GM23338 (cell line): ENCODE measurements around the gene RGS17. TPM values are rescaled to one million over a fixed set of nuclear protein-coding genes. Genes with fewer than 3 reads are reported as not detected.

Experiments
- ATAC-seq: fragments of 200-7000 bp; cut with Tn5 transposase; 3 replicates; pipeline ENCODE4 v1.9.1; 2020
- DNase-seq: peaks from one replicate; pipeline ENCODE4 v3.0.0-alpha.2; 2015; ENCODE audit warnings: low spot score
- H2AFZ ChIP-seq: fragments of 200-600 bp; sonication (generic); 2 replicates; pipeline ENCODE4 v1.8.0; 2016; ENCODE audit warnings: antibody characterized with exemption, mild to moderate bottlenecking, moderate library complexity
- H3F3A ChIP-seq: fragments of 200-600 bp; sonication (generic); replicated peaks from 2 replicates; pipeline ENCODE4 v1.8.0; 2017; ENCODE audit warnings: antibody characterized with exemption, mixed run types, low read depth
- H3K27ac ChIP-seq: fragments of 200-600 bp; sonication (generic); 2 replicates; pipeline ENCODE4 v1.6.1; 2016; ENCODE audit warnings: low read depth
- H3K27me3 ChIP-seq: fragments of 200-600 bp; sonication (generic); 2 replicates; pipeline ENCODE4 v1.8.0; 2016; ENCODE audit warnings: mild to moderate bottlenecking, mixed run types, moderate library complexity; ENCODE audit not compliant: insufficient read depth
- H3K36me3 ChIP-seq: fragments of 200-600 bp; sonication (generic); 2 replicates; pipeline ENCODE4 v1.8.0; 2016; ENCODE audit warnings: mild to moderate bottlenecking; ENCODE audit not compliant: insufficient read depth
- H3K4me1 ChIP-seq: fragments of 200-600 bp; sonication (generic); 2 replicates; pipeline ENCODE4 v1.8.0; 2016; ENCODE audit warnings: mild to moderate bottlenecking, moderate library complexity; ENCODE audit not compliant: insufficient read depth
- H3K4me2 ChIP-seq: fragments of 200-600 bp; sonication (generic); 2 replicates; pipeline ENCODE4 v1.7.1; 2017; ENCODE audit warnings: mixed run types
- H3K4me3 ChIP-seq: fragments of 200-600 bp; sonication (generic); 2 replicates; pipeline ENCODE4 v1.6.1; 2016; ENCODE audit warnings: mixed run types
- H3K79me2 ChIP-seq: fragments of 200-600 bp; sonication (generic); replicated peaks from 2 replicates; pipeline ENCODE4 v1.8.0; 2017; ENCODE audit warnings: mild to moderate bottlenecking; ENCODE audit not compliant: insufficient read depth
- H3K9me2 ChIP-seq: fragments of 200-600 bp; sonication (generic); 2 replicates; pipeline ENCODE4 v1.8.0; 2017; ENCODE audit not compliant: insufficient read depth
- H4K20me1 ChIP-seq: fragments of 200-600 bp; sonication (generic); replicated peaks from 2 replicates; pipeline ENCODE4 v1.8.0; 2017; ENCODE audit warnings: mild to moderate bottlenecking; ENCODE audit not compliant: insufficient read depth
- H3K27ac Mint-ChIP-seq: 2 replicates; pipeline ENCODE4 v1.8.0; 2020; ENCODE audit warnings: inconsistent platforms, mild to moderate bottlenecking, moderate library complexity, mixed read lengths
- H3K27me3 Mint-ChIP-seq: 3 replicates; pipeline ENCODE4 v1.8.0; 2022; ENCODE audit warnings: low read depth, mild to moderate bottlenecking, moderate library complexity, mixed read lengths, inconsistent platforms; ENCODE audit not compliant: insufficient read depth, poor library complexity
- H3K36me3 Mint-ChIP-seq: 3 replicates; pipeline ENCODE4 v1.8.0; 2021; ENCODE audit warnings: low read depth, mild to moderate bottlenecking, inconsistent platforms, moderate library complexity, mixed read lengths
- H3K4me1 Mint-ChIP-seq: 3 replicates; pipeline ENCODE4 v1.8.0; 2020; ENCODE audit warnings: mild to moderate bottlenecking, inconsistent platforms, mixed read lengths
- H3K4me3 Mint-ChIP-seq: 3 replicates; pipeline ENCODE4 v1.8.0; 2021; ENCODE audit warnings: moderate library complexity, mild to moderate bottlenecking, inconsistent platforms, mixed read lengths
- H3K9me3 Mint-ChIP-seq: 3 replicates; pipeline ENCODE4 v1.8.0; 2020; ENCODE audit warnings: moderate library complexity, mild to moderate bottlenecking, inconsistent platforms, mixed read lengths
- CREB1 ChIP-seq: fragments of 250-450 bp; sonication (Bioruptor Pico); IDR thresholded peaks from 2 replicates; pipeline ENCODE4 v1.5.0; 2020; ENCODE audit warnings: low read depth, mild to moderate bottlenecking, moderate library complexity
- EZH2 ChIP-seq: fragments of 200-600 bp; sonication (generic); IDR thresholded peaks from one replicate; pipeline ENCODE4 v1.8.0; 2017; ENCODE audit warnings: antibody characterized with exemption, mild to moderate bottlenecking, low read depth; ENCODE audit not compliant: unreplicated experiment
- EZH2phosphoT487 ChIP-seq: fragments of 200-600 bp; sonication (generic); IDR thresholded peaks from one replicate; pipeline ENCODE4 v1.8.1; 2018; ENCODE audit warnings: antibody characterized with exemption; ENCODE audit not compliant: unreplicated experiment
- JUNB ChIP-seq: IDR thresholded peaks from one replicate; pipeline ENCODE4 v1.6.1; 2016; ENCODE audit warnings: antibody characterized with exemption; ENCODE audit not compliant: unreplicated experiment
- NANOG ChIP-seq: IDR thresholded peaks from 2 replicates; pipeline ENCODE4 v1.6.1; 2016; ENCODE audit warnings: antibody characterized with exemption, borderline replicate concordance
- POLR2AphosphoS5 ChIP-seq: IDR thresholded peaks from 2 replicates; pipeline ENCODE4 v1.6.1; 2016; ENCODE audit warnings: antibody characterized with exemption, low read depth
- STAT1 ChIP-seq: IDR thresholded peaks from one replicate; pipeline ENCODE4 v1.6.1; 2016; ENCODE audit warnings: antibody characterized with exemption; ENCODE audit not compliant: unreplicated experiment
- ZNF114 ChIP-seq: fragments of 250-450 bp; sonication (Bioruptor Pico); IDR thresholded peaks from 2 replicates; pipeline ENCODE4 v1.5.0; 2020; ENCODE audit warnings: mild to moderate bottlenecking, moderate library complexity
- ZNF331 ChIP-seq: fragments of 250-450 bp; sonication (Bioruptor Pico); IDR thresholded peaks from 2 replicates; pipeline ENCODE4 v1.5.0; 2020; ENCODE audit warnings: low read depth, mild to moderate bottlenecking, moderate library complexity
- polyA plus RNA-seq: library from polyadenylated mRNA; unstranded; fragments of >200 nt; fragmentation: Nextera tagmentation; extraction: Ambion mirVana; gene quantifications from 2 replicates; pipeline ENCODE4 v1.2.1, GENCODE V29; 2016
- total RNA-seq: library from RNA; depleted of rRNA; stranded (reverse); fragments of >200 nt; shearing (Covaris generic); gene quantifications from 2 replicates; pipeline ENCODE4 v1.2.3, GENCODE V29; 2014
- TF ChIP-seq, protein P1 (sequence below), 2 experiments: fragments of 200-600 bp in 1 of 2; sonication (generic) in 1 of 2; conservative IDR thresholded peaks; 2 replicates each; pipeline versions ENCODE4 v1.5.1 to v1.6.1; 2016 to 2017; ENCODE audit warnings: antibody characterized with exemption in 2 of 2, low read depth in 2 of 2, mild to moderate bottlenecking in 2 of 2, moderate library complexity in 1 of 2
- TF ChIP-seq, protein P2 (sequence below): fragments of 250-450 bp; sonication (Bioruptor Pico); IDR thresholded peaks from 2 replicates; pipeline ENCODE4 v1.5.0; 2020; ENCODE audit warnings: mild to moderate bottlenecking, moderate library complexity
- TF ChIP-seq, protein P3 (sequence below): IDR thresholded peaks from one replicate; pipeline ENCODE4 v1.6.1; 2018; ENCODE audit warnings: antibody characterized with exemption; ENCODE audit not compliant: unreplicated experiment

RGS17 gene
- total and polyA plus RNA-seq, 2 experiments from 2014 or later: 12.1 to 12.3 TPM

DNA sequence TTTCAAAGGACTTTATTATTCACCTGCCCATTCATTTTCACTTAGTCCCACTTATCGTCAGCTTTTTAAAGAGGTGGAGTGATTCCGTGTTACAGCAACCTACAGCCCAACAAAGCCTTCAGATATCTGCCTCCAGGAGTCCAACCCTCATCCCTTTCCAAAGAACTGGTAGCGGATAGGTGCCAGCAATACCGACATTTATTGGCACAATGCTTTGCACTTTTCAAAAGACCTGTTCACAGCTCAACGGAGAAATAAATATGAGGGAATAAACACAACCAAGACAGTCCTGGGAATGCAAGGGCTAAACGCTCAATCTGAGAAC is 127.8 kb downstream of the RGS17 start (continued):
- TF ChIP-seq ZNF114 (no peak), NANOG (no peak)

DNA sequence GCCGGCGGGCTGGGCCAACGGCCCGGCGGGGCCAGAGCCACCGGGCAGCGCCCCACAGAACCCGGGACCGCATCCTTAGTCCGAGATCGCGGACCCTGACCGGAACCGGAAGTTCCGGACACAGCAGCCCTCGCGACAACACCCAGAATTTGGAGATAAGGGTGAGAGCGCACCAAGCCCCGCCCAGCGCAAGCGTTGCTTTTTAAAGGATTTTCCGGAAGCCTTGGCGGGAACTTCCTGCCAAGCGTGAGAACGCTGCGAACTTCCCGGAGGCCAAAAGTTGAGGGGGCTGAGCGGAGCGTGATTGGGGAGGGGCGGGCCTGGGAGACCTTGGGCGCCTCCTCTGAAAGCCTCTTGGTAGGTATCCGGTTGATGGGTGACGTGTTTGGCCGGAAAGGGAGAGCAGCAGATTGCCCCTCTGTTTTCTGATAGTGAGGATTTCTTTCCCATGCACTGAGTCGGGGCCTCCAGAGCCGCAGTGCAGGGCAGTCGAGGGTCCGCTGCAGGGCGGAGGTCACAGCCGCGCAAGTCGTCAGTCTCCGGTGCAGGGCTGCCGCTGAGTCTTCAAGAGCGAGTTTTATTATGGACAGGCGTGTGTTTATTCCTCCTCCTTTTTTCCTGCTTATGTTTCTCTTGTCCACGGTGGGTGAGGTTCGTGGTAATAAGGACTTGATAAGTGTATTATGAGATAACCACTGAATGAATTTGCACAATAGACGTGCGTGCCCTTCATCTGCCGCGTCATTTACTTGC is 128.3 kb downstream of the RGS17 start, which contains the start of gene MTRF1L:
Gene MTRF1L (minus strand): TSS at position 97 of the 753 bp plus-strand sequence. CDS start 24 bp downstream, at position 73.
- H3K4me1 ChIP-seq: peaks cover 10% of the 10 kb centered on the region
- no peaks in the 10 kb centered on the region for H3K27me3 ChIP-seq
- Mint-ChIP-seq H3K36me3 (peaks cover 5% of the 10 kb centered on the region; the same call in 2 of the 3 replicates), H3K4me1 (peaks cover 19% of the 10 kb centered on the region), H3K9me3 (no peaks in the 10 kb centered on the region), H3K4me3 (peak within 1 kb of the TSS; percentile 99), H3K27me3 (no peaks in the 10 kb centered on the region), H3K27ac (peak within 1 kb of the TSS; percentile 98)
- no peaks in the 10 kb centered on the region; the same call in 1 of the 2 replicates for H3K36me3 ChIP-seq
- peak within 1 kb of the TSS; percentile 89 for H3K27ac ChIP-seq
- peaks cover 50% of the 10 kb centered on the region for H3K79me2 ChIP-seq
- no peaks in the 10 kb centered on the region for H3F3A ChIP-seq
- H3K4me2 ChIP-seq: peak within 1 kb of the TSS; percentile 92
- peak; percentile 97 for ATAC-seq
- no peaks in the 10 kb centered on the region for H3K9me2 ChIP-seq
- H4K20me1 ChIP-seq: peaks cover 26% of the 10 kb centered on the region
- peak within 1 kb of the TSS; percentile 93 for H3K4me3 ChIP-seq
- peak; percentile 99 for DNase-seq
- peak within 1 kb of the TSS; percentile 18; the same call in 1 of the 2 replicates for H2AFZ ChIP-seq
- TF ChIP-seq, protein P1, sequence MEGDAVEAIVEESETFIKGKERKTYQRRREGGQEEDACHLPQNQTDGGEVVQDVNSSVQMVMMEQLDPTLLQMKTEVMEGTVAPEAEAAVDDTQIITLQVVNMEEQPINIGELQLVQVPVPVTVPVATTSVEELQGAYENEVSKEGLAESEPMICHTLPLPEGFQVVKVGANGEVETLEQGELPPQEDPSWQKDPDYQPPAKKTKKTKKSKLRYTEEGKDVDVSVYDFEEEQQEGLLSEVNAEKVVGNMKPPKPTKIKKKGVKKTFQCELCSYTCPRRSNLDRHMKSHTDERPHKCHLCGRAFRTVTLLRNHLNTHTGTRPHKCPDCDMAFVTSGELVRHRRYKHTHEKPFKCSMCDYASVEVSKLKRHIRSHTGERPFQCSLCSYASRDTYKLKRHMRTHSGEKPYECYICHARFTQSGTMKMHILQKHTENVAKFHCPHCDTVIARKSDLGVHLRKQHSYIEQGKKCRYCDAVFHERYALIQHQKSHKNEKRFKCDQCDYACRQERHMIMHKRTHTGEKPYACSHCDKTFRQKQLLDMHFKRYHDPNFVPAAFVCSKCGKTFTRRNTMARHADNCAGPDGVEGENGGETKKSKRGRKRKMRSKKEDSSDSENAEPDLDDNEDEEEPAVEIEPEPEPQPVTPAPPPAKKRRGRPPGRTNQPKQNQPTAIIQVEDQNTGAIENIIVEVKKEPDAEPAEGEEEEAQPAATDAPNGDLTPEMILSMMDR (conservative IDR thresholded peaks at IDR 0.05; ENCODE audit: low read depth in 2 of 2): no peak
- TF ChIP-seq EZH2phosphoT487 (no peak), STAT1 (no peak), POLR2AphosphoS5 (peak; percentile 64; the same call in 1 of the 2 replicates), JUNB (no peak), CREB1 (CRISPR knock-in tag) (peak; percentile 67), ZNF114 (no peak), NANOG (no peak), ZNF331 (CRISPR knock-in tag) (no peak), EZH2 (no peak)
- TF ChIP-seq, protein P2, sequence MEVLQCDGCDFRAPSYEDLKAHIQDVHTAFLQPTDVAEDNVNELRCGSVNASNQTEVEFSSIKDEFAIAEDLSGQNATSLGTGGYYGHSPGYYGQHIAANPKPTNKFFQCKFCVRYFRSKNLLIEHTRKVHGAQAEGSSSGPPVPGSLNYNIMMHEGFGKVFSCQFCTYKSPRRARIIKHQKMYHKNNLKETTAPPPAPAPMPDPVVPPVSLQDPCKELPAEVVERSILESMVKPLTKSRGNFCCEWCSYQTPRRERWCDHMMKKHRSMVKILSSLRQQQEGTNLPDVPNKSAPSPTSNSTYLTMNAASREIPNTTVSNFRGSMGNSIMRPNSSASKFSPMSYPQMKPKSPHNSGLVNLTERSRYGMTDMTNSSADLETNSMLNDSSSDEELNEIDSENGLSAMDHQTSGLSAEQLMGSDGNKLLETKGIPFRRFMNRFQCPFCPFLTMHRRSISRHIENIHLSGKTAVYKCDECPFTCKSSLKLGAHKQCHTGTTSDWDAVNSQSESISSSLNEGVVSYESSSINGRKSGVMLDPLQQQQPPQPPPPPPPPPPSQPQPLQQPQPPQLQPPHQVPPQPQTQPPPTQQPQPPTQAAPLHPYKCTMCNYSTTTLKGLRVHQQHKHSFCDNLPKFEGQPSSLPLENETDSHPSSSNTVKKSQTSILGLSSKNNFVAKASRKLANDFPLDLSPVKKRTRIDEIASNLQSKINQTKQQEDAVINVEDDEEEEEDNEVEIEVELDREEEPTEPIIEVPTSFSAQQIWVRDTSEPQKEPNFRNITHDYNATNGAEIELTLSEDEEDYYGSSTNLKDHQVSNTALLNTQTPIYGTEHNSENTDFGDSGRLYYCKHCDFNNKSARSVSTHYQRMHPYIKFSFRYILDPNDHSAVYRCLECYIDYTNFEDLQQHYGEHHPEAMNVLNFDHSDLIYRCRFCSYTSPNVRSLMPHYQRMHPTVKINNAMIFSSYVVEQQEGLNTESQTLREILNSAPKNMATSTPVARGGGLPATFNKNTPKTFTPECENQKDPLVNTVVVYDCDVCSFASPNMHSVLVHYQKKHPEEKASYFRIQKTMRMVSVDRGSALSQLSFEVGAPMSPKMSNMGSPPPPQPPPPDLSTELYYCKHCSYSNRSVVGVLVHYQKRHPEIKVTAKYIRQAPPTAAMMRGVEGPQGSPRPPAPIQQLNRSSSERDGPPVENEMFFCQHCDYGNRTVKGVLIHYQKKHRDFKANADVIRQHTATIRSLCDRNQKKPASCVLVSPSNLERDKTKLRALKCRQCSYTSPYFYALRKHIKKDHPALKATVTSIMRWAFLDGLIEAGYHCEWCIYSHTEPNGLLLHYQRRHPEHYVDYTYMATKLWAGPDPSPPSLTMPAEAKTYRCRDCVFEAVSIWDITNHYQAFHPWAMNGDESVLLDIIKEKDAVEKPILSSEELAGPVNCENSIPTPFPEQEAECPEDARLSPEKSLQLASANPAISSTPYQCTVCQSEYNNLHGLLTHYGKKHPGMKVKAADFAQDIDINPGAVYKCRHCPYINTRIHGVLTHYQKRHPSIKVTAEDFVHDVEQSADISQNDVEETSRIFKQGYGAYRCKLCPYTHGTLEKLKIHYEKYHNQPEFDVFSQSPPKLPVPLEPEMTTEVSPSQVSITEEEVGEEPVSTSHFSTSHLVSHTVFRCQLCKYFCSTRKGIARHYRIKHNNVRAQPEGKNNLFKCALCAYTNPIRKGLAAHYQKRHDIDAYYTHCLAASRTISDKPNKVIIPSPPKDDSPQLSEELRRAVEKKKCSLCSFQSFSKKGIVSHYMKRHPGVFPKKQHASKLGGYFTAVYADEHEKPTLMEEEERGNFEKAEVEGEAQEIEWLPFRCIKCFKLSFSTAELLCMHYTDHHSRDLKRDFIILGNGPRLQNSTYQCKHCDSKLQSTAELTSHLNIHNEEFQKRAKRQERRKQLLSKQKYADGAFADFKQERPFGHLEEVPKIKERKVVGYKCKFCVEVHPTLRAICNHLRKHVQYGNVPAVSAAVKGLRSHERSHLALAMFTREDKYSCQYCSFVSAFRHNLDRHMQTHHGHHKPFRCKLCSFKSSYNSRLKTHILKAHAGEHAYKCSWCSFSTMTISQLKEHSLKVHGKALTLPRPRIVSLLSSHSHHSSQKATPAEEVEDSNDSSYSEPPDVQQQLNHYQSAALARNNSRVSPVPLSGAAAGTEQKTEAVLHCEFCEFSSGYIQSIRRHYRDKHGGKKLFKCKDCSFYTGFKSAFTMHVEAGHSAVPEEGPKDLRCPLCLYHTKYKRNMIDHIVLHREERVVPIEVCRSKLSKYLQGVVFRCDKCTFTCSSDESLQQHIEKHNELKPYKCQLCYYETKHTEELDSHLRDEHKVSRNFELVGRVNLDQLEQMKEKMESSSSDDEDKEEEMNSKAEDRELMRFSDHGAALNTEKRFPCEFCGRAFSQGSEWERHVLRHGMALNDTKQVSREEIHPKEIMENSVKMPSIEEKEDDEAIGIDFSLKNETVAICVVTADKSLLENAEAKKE (CRISPR knock-in tag): no peak
- TF ChIP-seq, protein P3, sequence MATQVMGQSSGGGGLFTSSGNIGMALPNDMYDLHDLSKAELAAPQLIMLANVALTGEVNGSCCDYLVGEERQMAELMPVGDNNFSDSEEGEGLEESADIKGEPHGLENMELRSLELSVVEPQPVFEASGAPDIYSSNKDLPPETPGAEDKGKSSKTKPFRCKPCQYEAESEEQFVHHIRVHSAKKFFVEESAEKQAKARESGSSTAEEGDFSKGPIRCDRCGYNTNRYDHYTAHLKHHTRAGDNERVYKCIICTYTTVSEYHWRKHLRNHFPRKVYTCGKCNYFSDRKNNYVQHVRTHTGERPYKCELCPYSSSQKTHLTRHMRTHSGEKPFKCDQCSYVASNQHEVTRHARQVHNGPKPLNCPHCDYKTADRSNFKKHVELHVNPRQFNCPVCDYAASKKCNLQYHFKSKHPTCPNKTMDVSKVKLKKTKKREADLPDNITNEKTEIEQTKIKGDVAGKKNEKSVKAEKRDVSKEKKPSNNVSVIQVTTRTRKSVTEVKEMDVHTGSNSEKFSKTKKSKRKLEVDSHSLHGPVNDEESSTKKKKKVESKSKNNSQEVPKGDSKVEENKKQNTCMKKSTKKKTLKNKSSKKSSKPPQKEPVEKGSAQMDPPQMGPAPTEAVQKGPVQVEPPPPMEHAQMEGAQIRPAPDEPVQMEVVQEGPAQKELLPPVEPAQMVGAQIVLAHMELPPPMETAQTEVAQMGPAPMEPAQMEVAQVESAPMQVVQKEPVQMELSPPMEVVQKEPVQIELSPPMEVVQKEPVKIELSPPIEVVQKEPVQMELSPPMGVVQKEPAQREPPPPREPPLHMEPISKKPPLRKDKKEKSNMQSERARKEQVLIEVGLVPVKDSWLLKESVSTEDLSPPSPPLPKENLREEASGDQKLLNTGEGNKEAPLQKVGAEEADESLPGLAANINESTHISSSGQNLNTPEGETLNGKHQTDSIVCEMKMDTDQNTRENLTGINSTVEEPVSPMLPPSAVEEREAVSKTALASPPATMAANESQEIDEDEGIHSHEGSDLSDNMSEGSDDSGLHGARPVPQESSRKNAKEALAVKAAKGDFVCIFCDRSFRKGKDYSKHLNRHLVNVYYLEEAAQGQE: no peak
